Body of pancreas (tissue), 4 donors: ENCODE data around the gene CDC42SE1. TPM values are rescaled to one million over a fixed set of nuclear protein-coding genes. Genes with fewer than 3 reads are reported as not detected.

Source experiments
- ATAC-seq: fragments of 150-250 bp; one replicate; pipeline ENCODE4 v1.9.1; 2016
- DNase-seq, 4 donors: peaks; one replicate each; pipeline ENCODE4 v3.0.0-alpha.2; 2019
- H3K27ac ChIP-seq, 4 donors: fragments of 200-600 bp; sonication (generic); 1 replicate in 3 of 4; 2 replicates in 1 of 4; pipeline versions ENCODE4 v1.5.1 to v1.6.1; 2016 to 2019; ENCODE audit warnings: mild to moderate bottlenecking in 1 of 4, mixed read lengths in 1 of 4, moderate library complexity in 1 of 4
- H3K27me3 ChIP-seq, 2 donors: fragments of 200-600 bp; sonication (generic); one replicate each; pipeline ENCODE4 v1.6.0; 2016; ENCODE audit warnings: mild to moderate bottlenecking in 1 of 2
- H3K36me3 ChIP-seq, 2 donors: fragments of 200-600 bp; sonication (generic); replicated peaks in 1 of 2; 2 replicates each; pipeline ENCODE4 v1.5.1; 2016; ENCODE audit warnings: low read depth in 2 of 2; ENCODE audit not compliant: insufficient read depth in 1 of 2
- H3K4me1 ChIP-seq: fragments of 200-600 bp; sonication (generic); one replicate; pipeline ENCODE4 v1.6.0; 2016
- H3K4me3 ChIP-seq, 2 donors: fragments of 200-600 bp; sonication (generic); 1 replicate in 1 of 2; 2 replicates in 1 of 2; pipeline ENCODE4 v1.5.1; 2016 to 2019
- H3K9me3 ChIP-seq, 3 donors: fragments of 200-600 bp; sonication (generic); 1 replicate in 2 of 3; 2 replicates in 1 of 3; pipeline ENCODE4 v1.5.1; 2016
- POLR2A ChIP-seq, 3 donors: fragments of 450-650 bp; IDR thresholded peaks; one replicate each; pipeline ENCODE4 v1.6.1; 2016; ENCODE audit warnings: antibody characterized with exemption in 3 of 3, mild to moderate bottlenecking in 2 of 3
- WGBS, 2 donors: methylation state at CpG; one replicate each; pipeline ENCODE4 v1.1.5; 2017; 5-methylcytosine and 5-hydroxymethylcytosine counted together
- intact Hi-C: fragments of 100-400 bp; cut with DNase I; formaldehyde crosslinking; loops from one replicate; pipeline ENCODE4 v1.15.1; 2023
- total RNA-seq, 2 donors: library from RNA; depleted of rRNA; stranded (reverse); fragments of >200 nt; gene quantifications; one replicate each; pipeline ENCODE4 v1.1.0, GENCODE V29; 2016
- TF ChIP-seq, protein P1 (sequence below), 7 experiments: fragments of 450-650 bp in 4 of 7; fragments of 200-600 bp in 3 of 7; sonication (generic) in 3 of 7; IDR thresholded peaks; one replicate each; pipeline ENCODE4 v1.5.1; 2016 to 2019; ENCODE audit warnings: antibody characterized with exemption in 7 of 7

Gene CDC42SE1
- total RNA-seq, 2 donors from 2014 or later, result 40.2 to 43.8 TPM

DNA sequence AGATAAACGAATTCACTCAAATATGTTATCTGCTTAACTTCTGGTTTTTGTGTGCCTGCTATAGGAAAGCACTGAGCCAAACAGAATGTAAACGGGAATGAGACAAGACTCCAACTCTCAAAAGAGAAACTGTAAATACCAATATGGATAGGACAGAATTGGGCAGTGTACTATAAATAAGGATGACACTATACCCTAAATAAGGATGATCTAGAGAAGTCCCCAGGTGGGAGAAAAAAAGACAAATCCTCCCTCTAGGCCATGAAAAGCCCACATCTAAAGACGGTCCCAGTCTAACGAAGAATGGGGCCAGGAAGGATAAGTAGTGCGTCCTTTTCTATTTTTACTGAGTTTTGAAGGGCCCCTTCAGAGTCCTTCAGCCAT lies 9.7 kb upstream of the CDC42SE1 start:
- 79 to 83% methylated on average over 5 of the region's 5 CpGs for WGBS, 2 donors
- TF ChIP-seq POLR2A (IDR thresholded peaks at IDR 0.05), result no peak
- TF ChIP-seq, protein P1, sequence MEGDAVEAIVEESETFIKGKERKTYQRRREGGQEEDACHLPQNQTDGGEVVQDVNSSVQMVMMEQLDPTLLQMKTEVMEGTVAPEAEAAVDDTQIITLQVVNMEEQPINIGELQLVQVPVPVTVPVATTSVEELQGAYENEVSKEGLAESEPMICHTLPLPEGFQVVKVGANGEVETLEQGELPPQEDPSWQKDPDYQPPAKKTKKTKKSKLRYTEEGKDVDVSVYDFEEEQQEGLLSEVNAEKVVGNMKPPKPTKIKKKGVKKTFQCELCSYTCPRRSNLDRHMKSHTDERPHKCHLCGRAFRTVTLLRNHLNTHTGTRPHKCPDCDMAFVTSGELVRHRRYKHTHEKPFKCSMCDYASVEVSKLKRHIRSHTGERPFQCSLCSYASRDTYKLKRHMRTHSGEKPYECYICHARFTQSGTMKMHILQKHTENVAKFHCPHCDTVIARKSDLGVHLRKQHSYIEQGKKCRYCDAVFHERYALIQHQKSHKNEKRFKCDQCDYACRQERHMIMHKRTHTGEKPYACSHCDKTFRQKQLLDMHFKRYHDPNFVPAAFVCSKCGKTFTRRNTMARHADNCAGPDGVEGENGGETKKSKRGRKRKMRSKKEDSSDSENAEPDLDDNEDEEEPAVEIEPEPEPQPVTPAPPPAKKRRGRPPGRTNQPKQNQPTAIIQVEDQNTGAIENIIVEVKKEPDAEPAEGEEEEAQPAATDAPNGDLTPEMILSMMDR (IDR thresholded peaks at IDR 0.05), result no peak
- Histone ChIP-seq H3K4me1 (peaks cover 15% of the 10 kb centered on the region), H3K27ac (peak overlapping the region in 1 of 4 donors; percentile 96), H3K4me3 (no peak overlapping the region), H3K27me3 (no peaks in the 10 kb centered on the region), H3K9me3 (no peaks in the 10 kb centered on the region), H3K36me3 (no peaks in the 10 kb centered on the region)
- ATAC-seq, result no peak
- intact Hi-C loops, result no loop called here
- DNase-seq, result no peak

DNA sequence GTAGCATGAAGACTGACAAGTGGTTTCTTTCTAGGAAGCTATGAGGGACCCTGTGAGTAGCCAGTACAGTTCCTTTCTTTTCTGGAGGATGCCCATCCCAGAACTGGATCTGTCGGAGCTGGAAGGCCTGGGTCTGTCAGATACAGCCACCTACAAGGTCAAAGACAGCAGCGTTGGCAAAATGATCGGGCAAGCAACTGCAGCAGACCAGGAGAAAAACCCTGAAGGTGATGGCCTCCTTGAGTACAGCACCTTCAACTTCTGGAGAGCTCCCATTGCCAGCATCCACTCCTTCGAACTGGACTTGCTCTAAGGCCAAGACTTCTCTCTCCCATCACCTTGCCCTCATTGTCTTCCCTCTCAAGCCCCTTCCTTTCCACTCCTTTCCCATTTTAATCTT lies 7.8 kb upstream of the CDC42SE1 start:
- 63 to 68% methylated on average over 4 of the region's 4 CpGs for WGBS, 2 donors
- no peak overlapping the region for H3K27ac ChIP-seq
- no peaks in the 10 kb centered on the region for H3K27me3 ChIP-seq
- intact Hi-C loops, result no loop called here
- no peak for DNase-seq
- no peaks in the 10 kb centered on the region for H3K36me3 ChIP-seq
- no peak overlapping the region for H3K4me3 ChIP-seq
- no peaks in the 10 kb centered on the region for H3K9me3 ChIP-seq
- no peak for TF ChIP-seq POLR2A (IDR thresholded peaks at IDR 0.05)
- TF ChIP-seq, protein P1 (IDR thresholded peaks at IDR 0.05), result no peak
- H3K4me1 ChIP-seq, result peaks cover 15% of the 10 kb centered on the region
- ATAC-seq, result no peak

DNA sequence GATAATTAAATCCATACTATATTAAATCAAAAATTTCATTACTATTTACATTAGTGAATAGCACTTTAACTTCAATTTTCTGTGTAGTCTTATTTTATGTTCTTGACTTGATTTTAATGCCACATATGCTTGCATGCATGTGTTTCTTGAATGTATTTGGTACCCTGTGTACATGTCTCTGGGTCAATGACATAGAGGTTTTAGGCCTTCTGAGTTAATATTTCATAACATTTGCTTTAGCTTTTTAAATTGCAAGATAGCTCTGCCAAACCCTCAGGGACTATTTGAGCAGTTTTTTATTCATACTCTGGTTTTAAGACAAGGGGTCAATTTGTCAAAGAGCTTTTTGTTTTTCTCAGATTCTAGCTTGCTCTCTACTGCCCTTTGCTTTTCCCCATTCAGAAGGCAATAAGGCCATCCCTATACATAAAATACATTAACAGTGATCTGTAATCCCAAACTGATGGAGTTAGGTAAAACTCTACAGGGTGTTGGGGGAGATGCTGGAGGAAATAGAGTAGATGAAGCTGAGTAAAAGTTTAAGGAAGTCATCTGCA lies 5.7 kb upstream of the CDC42SE1 start:
- Histone ChIP-seq H3K27ac (no peak overlapping the region), H3K4me1 (peaks cover 7% of the 10 kb centered on the region), H3K9me3 (no peaks in the 10 kb centered on the region), H3K36me3 (no peaks in the 10 kb centered on the region), H3K4me3 (no peak overlapping the region), H3K27me3 (no peaks in the 10 kb centered on the region)
- TF ChIP-seq, protein P1 (IDR thresholded peaks at IDR 0.05), result no peak
- TF ChIP-seq POLR2A (IDR thresholded peaks at IDR 0.05), result no peak
- intact Hi-C loops, result no loop called here
- no peak for ATAC-seq
- no peak for DNase-seq

DNA sequence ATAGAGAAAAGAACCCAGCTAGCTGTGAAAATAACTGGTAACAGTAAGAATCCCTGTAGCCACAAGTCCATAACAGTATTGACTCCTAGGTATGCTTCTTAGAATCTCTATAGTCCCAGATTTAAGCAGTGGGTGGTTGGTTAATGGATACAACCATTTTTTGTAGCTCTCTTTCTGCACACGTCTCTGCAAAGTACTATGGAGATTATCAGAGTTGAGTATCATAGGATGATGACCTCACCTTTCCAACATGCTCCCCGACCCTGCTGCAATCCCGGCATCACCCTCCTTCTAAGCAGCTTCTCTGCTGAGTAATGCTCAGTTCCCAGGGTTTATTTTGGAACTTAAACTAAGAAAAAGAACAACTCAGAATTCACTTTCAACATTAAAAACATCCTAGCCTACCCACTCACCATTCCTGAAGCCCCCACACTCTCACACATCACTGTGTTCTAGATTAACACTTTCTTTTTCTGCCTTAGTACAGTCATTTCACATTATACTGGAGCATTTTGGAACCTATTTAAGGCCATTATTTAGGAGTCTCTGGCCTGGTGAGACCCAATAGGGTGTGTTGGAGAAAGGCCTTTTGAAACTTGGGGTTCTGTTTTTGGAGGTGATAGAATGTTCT lies 3.4 kb upstream of the CDC42SE1 start:
- DNase-seq, result no peak

More for the DNA sequence above, 3.4 kb upstream of the CDC42SE1 start:
- H3K9me3 ChIP-seq, result no peaks in the 10 kb centered on the region
- H3K27me3 ChIP-seq, result no peaks in the 10 kb centered on the region
- no peak overlapping the region for H3K4me3 ChIP-seq
- 62 to 67% methylated on average over 3 of the region's 3 CpGs for WGBS, 2 donors
- H3K27ac ChIP-seq, result no peak overlapping the region
- peaks cover 14% of the 10 kb centered on the region for H3K4me1 ChIP-seq
- TF ChIP-seq POLR2A (IDR thresholded peaks at IDR 0.05), result no peak
- TF ChIP-seq, protein P1 (IDR thresholded peaks at IDR 0.05), result no peak
- no peaks in the 10 kb centered on the region for H3K36me3 ChIP-seq
- ATAC-seq, result no peak
- intact Hi-C loops, result no loop called here
